ENCODE measurements around the gene MYADML2.
"Not testable (repeated sequence)": the region's sequence is repeated elsewhere in the genome, so short reads cannot be mapped to it uniquely, and the experiment has no call there.

The MYADML2 gene

GRCh38 chr17:81947189-81947588 lies at the start of gene MYADML2:
MYADML2 (minus strand) TSS chr17:81947233; CDS start chr17:81941741, 5,492 bp downstream.
- no peak for DNase-seq (ENCODE audit: low spot score)

GRCh38 chr17:81996232-81996756 lies 49.3 kb upstream of the MYADML2 start:
- DNase-seq (ENCODE audit: low spot score): no peak

GRCh38 chr17:81995463-81996231 lies 48.6 kb upstream of the MYADML2 start:
- DNase-seq (ENCODE audit: low spot score): no peak

- DNase-seq (ENCODE audit: low spot score): no peak
These were observed 47.8 kb upstream of the MYADML2 start for GRCh38 chr17:81994593-81995462.

GRCh38 chr17:81993729-81994592 lies 46.9 kb upstream of the MYADML2 start:
- no peak for DNase-seq (ENCODE audit: low spot score)

GRCh38 chr17:81992306-81993102 lies 45.5 kb upstream of the MYADML2 start:
- no peak for DNase-seq (ENCODE audit: low spot score)

GRCh38 chr17:81991684-81992305 lies 44.8 kb upstream of the MYADML2 start:
- no peak for DNase-seq (ENCODE audit: low spot score)

GRCh38 chr17:81990836-81991683 lies 44.0 kb upstream of the MYADML2 start:
- no peak for DNase-seq (ENCODE audit: low spot score)

GRCh38 chr17:81987161-81987770 lies 40.2 kb upstream of the MYADML2 start:
- DNase-seq (ENCODE audit: low spot score): no peak

- DNase-seq (ENCODE audit: low spot score): no peak
These were observed 39.6 kb upstream of the MYADML2 start for GRCh38 chr17:81986606-81987005.

GRCh38 chr17:81984773-81985410 lies 37.9 kb upstream of the MYADML2 start:
- no peak for DNase-seq (ENCODE audit: low spot score)

- DNase-seq (ENCODE audit: low spot score): no peak
These were observed 36.8 kb upstream of the MYADML2 start for GRCh38 chr17:81983639-81984373.

GRCh38 chr17:81983011-81983638 lies 36.1 kb upstream of the MYADML2 start:
- DNase-seq (ENCODE audit: low spot score): no peak

GRCh38 chr17:81981511-81981910 lies 34.5 kb upstream of the MYADML2 start:
- DNase-seq (ENCODE audit: low spot score): not testable (repeated sequence)

GRCh38 chr17:81980707-81981343 lies 33.8 kb upstream of the MYADML2 start:
- DNase-seq (ENCODE audit: low spot score): no peak

- DNase-seq (ENCODE audit: low spot score): peak; percentile 37
These were observed 33.1 kb upstream of the MYADML2 start for GRCh38 chr17:81980122-81980521.

Measured in RKO (cell line).